Esophagus (tissue), 2 donors: ENCODE measurements around the gene CDC37. TPM values are rescaled to one million over a fixed set of nuclear protein-coding genes. Genes with fewer than 3 reads are reported as not detected.

Experiments used
- H3K27ac ChIP-seq, 2 donors: one replicate each; pipeline ENCODE4 v1.5.1; 2013; ENCODE audit warnings: low read depth in 2 of 2, mild to moderate bottlenecking in 2 of 2, inconsistent platforms in 1 of 2, low read length in 1 of 2, moderate library complexity in 1 of 2
- H3K27me3 ChIP-seq, 2 donors: one replicate each; pipeline ENCODE4 v1.6.1; 2013; ENCODE audit warnings: low read length in 2 of 2, control low read depth in 1 of 2, mild to moderate bottlenecking in 1 of 2; ENCODE audit not compliant: insufficient read depth in 2 of 2, control insufficient read depth in 1 of 2
- H3K36me3 ChIP-seq, 2 donors: one replicate each; pipeline ENCODE4 v1.6.1; 2013; ENCODE audit warnings: low read length in 1 of 2; ENCODE audit not compliant: control insufficient read depth in 2 of 2, insufficient read depth in 2 of 2
- H3K4me1 ChIP-seq, 2 donors: one replicate each; pipeline ENCODE4 v1.6.1; 2013; ENCODE audit warnings: low read length in 1 of 2; ENCODE audit not compliant: control insufficient read depth in 2 of 2, insufficient read depth in 2 of 2
- H3K4me3 ChIP-seq, 2 donors: one replicate each; pipeline ENCODE4 v1.5.1; 2013; ENCODE audit warnings: low read length in 2 of 2, mild to moderate bottlenecking in 2 of 2, low read depth in 1 of 2, moderate library complexity in 1 of 2
- H3K9me3 ChIP-seq, 2 donors: one replicate each; pipeline ENCODE4 v1.6.1; 2013; ENCODE audit warnings: mild to moderate bottlenecking in 2 of 2, low read depth in 1 of 2, low read length in 1 of 2, moderate library complexity in 1 of 2; ENCODE audit not compliant: control insufficient read depth in 2 of 2, insufficient read depth in 1 of 2
- WGBS, 2 donors: extraction: QIAGEN DNeasy Blood & Tissue Kit; methylation state at CpG; one replicate each; pipeline ENCODE4 v1.1.7; 2013; 5-methylcytosine and 5-hydroxymethylcytosine counted together
- polyA plus RNA-seq, 2 donors: library from polyadenylated mRNA; stranded (reverse); fragments of 200-250 nt; gene quantifications; one replicate each; pipeline ENCODE4 v1.2.3, GENCODE V29; 2013
- donor health status: healthy with polysubstance abuse.
- donor health status: Bipolar disorder and iron deficiency.

Gene CDC37
- polyA plus RNA-seq, 2 donors, result 162 to 206 TPM

- Histone ChIP-seq H3K4me1 (peaks cover 5 to 6% of the 10 kb centered on the region in 2 donors), H3K9me3 (no peaks in the 10 kb centered on the region), H3K27ac (peak overlapping the region; percentile 44 to 50), H3K36me3 (no peaks in the 10 kb centered on the region), H3K4me3 (peak overlapping the region; percentile 34 to 51), H3K27me3 (no peaks in the 10 kb centered on the region)
- WGBS, 2 donors, result 10% methylated on average over 25 of the region's 25 CpGs
Measured at GRCh38 chr19:10431254-10431942, 28.1 kb upstream of the CDC37 start.

GRCh38 chr19:10430505-10431253 is 27.3 kb upstream of the CDC37 start:
- Histone ChIP-seq H3K4me1 (peaks cover 5 to 6% of the 10 kb centered on the region in 2 donors), H3K27ac (peak overlapping the region; percentile 47 to 56), H3K36me3 (no peaks in the 10 kb centered on the region), H3K4me3 (peak overlapping the region; percentile 34 to 51), H3K27me3 (no peaks in the 10 kb centered on the region), H3K9me3 (no peaks in the 10 kb centered on the region)
- WGBS, 2 donors, result 4 to 7% methylated on average over 39 to 75 of the region's 75 CpGs

GRCh38 chr19:10428996-10429381 is 25.6 kb upstream of the CDC37 start:
- Histone ChIP-seq H3K9me3 (no peaks in the 10 kb centered on the region), H3K4me3 (no peak overlapping the region), H3K36me3 (no peaks in the 10 kb centered on the region), H3K4me1 (peaks cover 5 to 8% of the 10 kb centered on the region in 2 donors), H3K27me3 (no peaks in the 10 kb centered on the region), H3K27ac (no peak overlapping the region)
- 64 to 69% methylated on average over 5 of the region's 5 CpGs for WGBS, 2 donors

- H3K4me3 ChIP-seq, result no peak overlapping the region
- H3K27ac ChIP-seq, result no peak overlapping the region
- H3K4me1 ChIP-seq, result peaks cover 0 to 6% of the 10 kb centered on the region in 2 donors
- H3K27me3 ChIP-seq, result no peaks in the 10 kb centered on the region
- H3K9me3 ChIP-seq, result no peaks in the 10 kb centered on the region
- WGBS, 2 donors, result 86 to 87% methylated on average over 6 of the region's 6 CpGs
- no peaks in the 10 kb centered on the region for H3K36me3 ChIP-seq
Measured at GRCh38 chr19:10427169-10427568, 23.8 kb upstream of the CDC37 start.

GRCh38 chr19:10424011-10424637 is 20.8 kb upstream of the CDC37 start:
- Histone ChIP-seq H3K36me3 (no peaks in the 10 kb centered on the region), H3K27me3 (peaks cover 5 to 14% of the 10 kb centered on the region in 2 donors), H3K9me3 (no peaks in the 10 kb centered on the region), H3K4me1 (peaks cover 8 to 18% of the 10 kb centered on the region in 2 donors), H3K4me3 (peak overlapping the region; percentile 10 to 29), H3K27ac (peak overlapping the region in 1 of 2 donors; percentile 14)
- WGBS, 2 donors, result 1 to 2% methylated on average over 36 to 38 of the region's 38 CpGs

- Histone ChIP-seq H3K27ac (no peak overlapping the region), H3K27me3 (peaks cover 5 to 22% of the 10 kb centered on the region in 2 donors), H3K4me3 (no peak overlapping the region), H3K36me3 (no peaks in the 10 kb centered on the region), H3K4me1 (peaks cover 8 to 19% of the 10 kb centered on the region in 2 donors), H3K9me3 (no peaks in the 10 kb centered on the region)
- 54 to 64% methylated on average over 3 of the region's 3 CpGs for WGBS, 2 donors
Measured at GRCh38 chr19:10422846-10423245, 19.5 kb upstream of the CDC37 start.

- Histone ChIP-seq H3K36me3 (no peaks in the 10 kb centered on the region), H3K27ac (no peak overlapping the region), H3K27me3 (peaks cover 5 to 22% of the 10 kb centered on the region in 2 donors), H3K9me3 (no peaks in the 10 kb centered on the region), H3K4me3 (no peak overlapping the region), H3K4me1 (peaks cover 8 to 23% of the 10 kb centered on the region in 2 donors)
- WGBS, 2 donors, result 50 to 65% methylated on average over 4 of the region's 4 CpGs
Measured at GRCh38 chr19:10422046-10422461, 18.7 kb upstream of the CDC37 start.

- peaks cover 5 to 22% of the 10 kb centered on the region in 2 donors for H3K27me3 ChIP-seq
- H3K4me3 ChIP-seq, result no peak overlapping the region
- H3K27ac ChIP-seq, result no peak overlapping the region
- H3K36me3 ChIP-seq, result no peaks in the 10 kb centered on the region
- 24 to 29% methylated on average over 17 of the region's 17 CpGs for WGBS, 2 donors
- H3K9me3 ChIP-seq, result peaks cover 0 to 3% of the 10 kb centered on the region in 2 donors
- peaks cover 8 to 26% of the 10 kb centered on the region in 2 donors for H3K4me1 ChIP-seq
Measured at GRCh38 chr19:10421240-10422045, 18.1 kb upstream of the CDC37 start.
